Fibroblast of skin of right biceps (primary cell): Measurements from ENCODE around the gene HDHD5.
"Not testable (repeated sequence)": the region's sequence is repeated elsewhere in the genome, so short reads cannot be mapped to it uniquely, and the experiment has no call there.

Experiments used
- DNase-seq: peaks from one replicate; pipeline ENCODE4 v3.0.0-alpha.2; 2013

Gene HDHD5

DNA sequence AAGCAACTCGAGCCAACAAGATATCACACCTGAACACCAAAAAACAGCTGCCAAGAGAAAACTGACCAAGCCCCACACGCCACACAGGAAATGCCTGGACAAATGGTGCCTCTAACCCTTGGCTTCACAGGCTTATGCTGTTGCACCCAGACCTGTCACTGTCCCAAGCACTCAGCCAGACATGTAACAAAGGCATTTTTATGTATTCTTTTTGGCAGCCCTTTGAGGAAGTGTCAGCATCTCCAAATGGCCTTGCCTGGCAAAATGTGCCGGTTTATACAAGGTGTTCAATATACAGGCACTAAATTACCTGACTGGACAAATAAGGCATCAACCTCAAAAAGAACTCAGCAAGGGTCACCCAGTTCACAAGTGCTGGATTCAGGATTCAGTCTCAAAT is 6.1 kb downstream of the HDHD5 start:
- DNase-seq, result no peak

GRCh38 chr22:17152340-17152739 is 6.7 kb downstream of the HDHD5 start:
- no peak for DNase-seq

DNA sequence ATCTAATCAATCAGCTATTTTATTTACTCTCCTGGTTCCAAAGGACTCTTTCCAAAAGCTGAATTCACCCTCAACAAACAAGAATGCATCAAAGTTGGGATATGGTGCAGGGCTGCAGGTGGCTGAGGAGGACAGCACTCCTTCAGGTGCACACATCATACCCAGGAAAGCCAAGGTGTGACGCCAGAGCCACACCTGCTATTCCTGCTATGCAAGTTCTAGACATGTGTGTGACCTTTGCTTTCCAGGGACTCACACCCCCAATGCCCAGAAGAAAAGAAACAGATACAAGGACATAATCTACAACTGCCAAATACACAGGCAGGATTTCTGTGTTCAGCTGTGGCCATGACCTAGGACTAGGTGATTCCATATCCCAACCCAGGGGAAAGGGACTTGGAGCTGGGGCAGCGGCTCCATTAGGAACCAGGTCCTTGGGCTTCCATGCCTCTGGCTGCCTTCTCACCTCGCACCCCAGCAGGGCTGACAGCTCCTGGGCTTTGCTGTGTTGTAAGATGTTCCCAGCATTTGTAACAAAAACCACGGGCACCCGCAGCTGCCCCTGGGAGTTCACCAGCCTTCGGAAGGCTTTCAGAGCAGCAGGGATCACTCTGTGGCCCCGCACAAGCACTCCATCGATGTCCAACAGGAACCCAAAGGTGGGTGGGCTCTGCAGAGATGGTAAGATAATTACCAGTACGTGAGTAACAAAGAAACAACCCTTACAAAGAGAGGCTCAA is 9.8 kb downstream of the HDHD5 start:
- no peak for DNase-seq

DNA sequence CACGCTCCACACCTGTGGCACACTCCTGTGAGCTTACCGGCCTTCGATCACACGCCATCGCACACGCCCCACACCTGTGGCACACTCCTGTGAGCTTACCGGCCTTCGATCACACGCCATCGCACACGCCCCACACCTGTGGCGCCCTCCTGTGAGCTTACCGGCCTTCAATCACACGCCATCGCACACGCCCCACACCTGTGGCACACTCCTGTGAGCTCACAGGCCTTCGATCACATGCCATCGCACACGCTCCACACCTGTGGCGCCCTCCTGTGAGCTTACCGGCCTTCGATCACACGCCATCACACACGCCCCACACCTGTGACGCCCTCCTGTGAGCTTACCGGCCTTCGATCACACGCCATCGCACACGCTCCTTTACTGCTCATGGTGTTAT is 11.6 kb downstream of the HDHD5 start:
- DNase-seq, result not testable (repeated sequence)

DNA sequence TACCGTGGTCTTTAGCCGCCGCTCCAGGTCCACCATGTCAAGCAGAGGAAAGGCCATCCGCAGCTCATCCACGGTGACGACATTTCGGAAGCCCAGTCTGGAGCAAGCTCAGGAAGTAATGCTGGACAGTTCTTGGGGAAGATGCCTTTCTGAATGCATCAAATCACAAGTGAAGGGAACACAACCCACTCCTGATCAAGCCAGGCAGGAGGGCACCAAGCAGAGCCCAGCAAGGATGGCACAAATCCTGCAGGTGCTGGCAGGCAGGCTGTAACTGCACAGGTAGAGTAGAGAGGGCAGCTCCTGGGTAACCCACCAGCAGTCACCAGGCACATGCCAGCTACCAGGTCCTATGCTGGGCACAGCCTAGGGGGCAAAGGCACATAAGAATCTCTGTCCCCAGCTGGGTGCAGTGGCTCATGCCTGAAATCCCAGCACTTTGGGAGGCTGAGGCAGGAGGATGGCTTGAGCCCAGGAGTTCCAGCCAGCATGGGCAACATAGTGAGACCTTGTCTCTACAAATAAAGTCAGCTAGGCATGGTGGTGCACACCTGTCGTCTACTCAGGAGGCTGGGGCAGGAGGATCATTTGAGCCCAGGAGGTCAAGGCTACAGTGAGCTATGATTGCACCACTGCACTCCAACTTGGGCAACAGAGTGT is 13.9 kb downstream of the HDHD5 start:
- DNase-seq, result no peak

DNA sequence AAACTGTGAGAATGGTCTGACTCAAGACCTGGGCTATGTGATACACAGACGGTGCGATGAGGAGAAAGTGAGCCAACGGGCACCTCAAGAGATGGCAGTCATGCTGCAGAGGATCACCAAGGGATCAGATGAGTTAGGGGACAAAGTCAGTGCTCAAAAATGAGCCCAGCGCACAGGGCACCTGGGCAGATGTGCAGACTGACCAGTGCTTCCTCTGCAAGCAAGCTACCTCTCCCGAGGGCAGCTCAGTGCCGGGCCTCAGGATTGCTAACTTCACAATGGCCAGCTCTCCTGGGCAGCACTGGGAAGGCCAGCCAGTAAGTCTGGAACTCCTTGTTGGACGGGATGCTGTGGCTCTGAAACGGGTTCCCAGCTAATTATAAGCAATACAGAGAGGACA is 15.3 kb downstream of the HDHD5 start:
- no peak for DNase-seq

DNA sequence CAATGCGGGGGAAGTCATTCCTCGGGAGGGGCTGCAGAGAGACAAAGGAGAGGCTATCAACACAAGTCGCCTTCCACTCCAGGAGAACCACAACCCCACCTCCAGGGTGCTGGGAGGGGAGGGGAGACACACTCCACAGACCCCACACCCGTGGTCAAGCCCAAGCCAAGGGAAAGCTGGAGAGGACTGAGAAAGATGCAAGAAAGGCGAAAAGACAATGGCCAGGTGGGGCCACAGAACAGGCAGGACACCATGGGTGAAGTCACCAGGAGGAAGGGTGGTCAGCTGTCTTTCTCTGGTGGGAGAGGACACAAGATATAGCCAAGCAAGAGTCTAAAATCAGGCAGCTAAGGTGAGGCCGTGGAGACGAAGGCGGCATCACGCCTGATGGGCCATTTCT is 16.0 kb downstream of the HDHD5 start:
- DNase-seq, result no peak

- no peak for DNase-seq
These were observed 18.0 kb downstream of the HDHD5 start for GRCh38 chr22:17140826-17141766.

DNA sequence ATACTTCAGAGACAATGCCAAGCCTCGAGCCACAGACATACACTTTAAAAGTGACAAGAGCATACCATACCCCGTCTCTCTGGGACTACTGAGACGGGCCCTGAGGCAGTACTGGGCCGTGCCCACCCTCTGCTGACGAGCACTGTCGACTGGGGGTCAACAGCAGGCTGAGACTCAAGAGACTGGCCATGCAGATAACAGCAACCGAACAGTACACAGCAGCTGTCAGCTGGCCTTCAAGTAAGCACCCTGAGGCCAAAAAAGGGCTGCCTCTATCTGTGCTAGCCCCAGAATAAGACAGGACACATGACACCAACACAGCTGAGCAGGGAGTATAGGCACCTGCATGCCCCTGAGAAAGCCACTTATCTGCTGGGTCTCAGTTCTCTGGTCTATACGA is 19.1 kb downstream of the HDHD5 start:
- no peak for DNase-seq

- DNase-seq, result no peak
These were observed 20.6 kb downstream of the HDHD5 start for GRCh38 chr22:17138513-17138912.

GRCh38 chr22:17137861-17138425 is 21.1 kb downstream of the HDHD5 start:
- DNase-seq, result no peak

DNA sequence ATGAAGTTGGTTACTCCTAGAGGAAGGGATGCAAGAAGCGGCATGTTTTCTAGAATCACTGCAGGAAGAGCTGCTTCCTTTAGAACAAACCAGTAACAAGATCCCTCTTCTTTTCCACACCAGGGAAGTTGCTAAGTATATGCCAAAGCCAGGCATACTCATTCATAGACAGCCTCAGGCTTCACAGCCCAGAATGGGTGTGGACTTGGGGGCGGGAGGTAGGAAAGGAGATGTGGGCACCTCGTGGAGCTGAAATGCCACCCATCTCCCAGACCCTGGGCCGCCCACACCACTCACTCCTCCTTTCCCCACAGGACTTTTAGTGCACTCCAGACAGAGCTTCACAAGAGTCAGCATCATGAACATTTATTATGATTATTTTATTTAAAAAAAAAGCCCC is 21.9 kb downstream of the HDHD5 start:
- no peak for DNase-seq

DNA sequence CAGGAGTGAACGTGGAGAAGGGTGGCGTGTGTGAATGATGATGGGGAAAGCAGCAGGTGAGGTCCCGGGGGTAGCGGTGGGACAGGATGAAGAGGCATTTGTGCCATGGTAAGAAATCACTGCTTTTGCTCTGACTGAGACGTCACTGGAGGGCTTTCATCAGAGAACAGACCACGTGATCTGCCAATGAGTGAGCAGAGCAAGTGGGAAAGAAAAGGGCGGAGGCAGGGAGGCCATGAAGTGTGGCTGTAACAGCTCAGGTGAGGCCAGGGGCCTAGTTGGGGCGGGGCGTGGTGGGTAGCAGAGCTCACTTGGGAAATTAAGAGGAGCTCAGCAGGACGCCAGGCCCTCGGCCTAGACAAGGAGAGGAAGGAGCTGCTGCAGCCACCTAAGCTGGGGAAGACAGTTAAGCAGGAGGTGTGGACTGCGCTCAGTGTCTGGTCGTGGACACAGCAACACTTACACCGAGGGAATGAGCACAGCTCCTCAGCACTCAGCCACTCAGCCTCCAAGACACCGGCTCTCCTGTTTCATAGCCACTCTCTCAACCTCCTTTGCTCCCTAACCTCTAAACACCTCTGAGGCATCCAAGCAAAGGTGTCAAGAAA is 23.8 kb downstream of the HDHD5 start:
- no peak for DNase-seq

DNA sequence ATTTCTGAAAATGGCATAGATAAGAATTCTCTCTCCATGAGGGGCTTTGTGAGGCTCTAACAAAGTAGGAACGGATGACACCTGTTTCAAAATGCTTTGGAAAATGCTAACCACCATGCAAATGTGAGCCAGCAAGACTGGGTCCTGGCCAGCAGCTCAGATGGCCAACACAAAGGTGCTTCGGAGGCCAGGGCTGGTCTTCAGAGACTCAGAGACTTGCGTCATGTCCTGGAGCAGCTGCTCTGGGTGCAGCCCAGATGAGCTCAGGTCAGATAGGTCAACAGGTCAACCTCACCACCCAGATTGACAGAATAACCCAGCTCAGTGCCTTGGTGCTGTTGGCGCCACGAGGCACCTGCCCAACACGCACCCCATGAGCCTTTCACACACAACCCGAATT is 25.9 kb downstream of the HDHD5 start:
- no peak for DNase-seq

DNA sequence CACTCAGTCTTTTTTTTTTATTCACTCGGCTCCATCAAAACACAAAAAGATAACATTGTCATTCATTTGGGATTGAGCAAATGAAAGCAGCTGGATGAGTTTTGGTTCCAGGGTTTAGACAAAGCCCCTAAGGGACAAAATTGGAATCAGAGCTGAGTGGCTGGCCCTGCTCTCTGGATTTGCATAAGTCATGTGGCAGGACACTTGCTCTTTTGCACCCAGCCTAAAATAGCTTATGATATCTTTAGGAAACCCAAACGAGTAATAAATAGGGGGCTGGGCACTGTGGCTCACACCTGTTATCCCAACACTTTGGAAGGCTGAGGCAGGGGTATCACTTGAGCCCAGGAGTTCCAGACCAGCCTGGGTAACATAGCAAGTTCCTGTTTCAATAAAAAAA is 27.0 kb downstream of the HDHD5 start:
- no peak for DNase-seq

DNA sequence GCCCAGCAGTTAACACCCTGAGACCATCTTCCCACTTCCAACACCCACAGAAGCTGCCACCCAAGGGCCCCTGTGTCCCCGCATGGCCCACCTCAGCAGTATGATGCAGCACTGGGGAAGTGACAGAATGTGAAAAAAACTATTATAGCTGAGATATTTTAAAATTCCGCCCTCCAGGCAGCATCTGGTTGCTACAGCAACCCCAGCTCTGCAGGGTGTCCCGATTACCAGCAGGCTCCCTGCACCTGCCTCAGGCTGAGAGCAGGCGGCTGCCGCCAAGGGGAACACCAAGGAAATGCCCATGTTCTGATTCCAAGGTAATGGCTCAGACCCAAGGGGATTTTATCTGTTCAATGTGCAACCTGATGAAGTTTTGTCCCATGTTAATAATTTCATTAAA is 27.4 kb downstream of the HDHD5 start:
- no peak for DNase-seq

GRCh38 chr22:17130199-17130598 is 28.9 kb downstream of the HDHD5 start:
- DNase-seq, result no peak

DNA sequence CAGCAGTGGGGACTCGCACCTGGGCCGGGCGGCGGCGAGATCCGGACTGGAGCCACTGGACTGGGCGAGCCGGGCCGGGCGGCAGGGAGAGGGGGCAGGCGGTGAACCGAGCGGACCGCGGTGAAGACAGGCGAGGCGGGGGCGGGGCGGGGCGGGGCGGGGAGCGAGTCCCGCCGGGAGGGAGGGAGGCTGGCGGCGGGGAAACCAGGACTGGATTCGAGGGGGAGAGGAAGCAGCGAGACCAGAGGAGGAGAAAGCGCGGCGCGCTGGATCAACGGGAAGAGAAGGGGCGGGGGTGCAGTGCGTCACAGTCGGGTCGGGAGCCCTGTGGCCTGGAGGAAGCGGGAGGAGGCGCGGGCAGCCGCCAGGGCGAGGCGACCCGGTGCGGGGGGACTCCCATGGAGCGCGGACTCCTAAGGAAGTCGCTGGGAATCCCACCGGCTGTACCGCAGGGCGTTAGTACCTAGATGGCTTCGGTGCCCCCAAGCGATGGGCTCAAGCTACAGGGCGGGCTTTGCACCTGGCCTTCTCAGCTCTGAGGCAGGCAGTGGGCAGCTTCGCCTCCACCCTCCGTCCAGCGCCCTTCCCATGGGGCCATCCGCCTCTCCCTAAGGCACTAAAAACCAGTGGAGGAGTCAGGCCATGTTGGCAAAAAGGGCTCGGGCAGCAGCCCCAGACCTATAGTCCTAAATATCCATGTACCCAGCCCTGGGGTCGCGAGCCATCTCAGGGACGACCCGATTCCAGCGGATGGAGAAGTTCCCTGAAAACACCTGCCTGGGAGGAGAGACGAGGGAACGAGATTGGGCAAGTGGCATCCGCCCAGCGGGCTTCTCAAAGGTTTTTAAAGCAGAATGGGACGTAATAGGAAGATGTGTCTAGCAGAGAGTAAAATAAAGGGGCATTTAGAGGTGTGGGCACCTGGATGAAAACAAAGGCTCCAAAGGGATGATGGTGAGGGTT is 37.6 kb downstream of the HDHD5 start, which contains the start of gene TMEM121B:
Gene TMEM121B (minus strand): TSS at position 128 of the 963 bp plus-strand sequence. CDS start 233 bp downstream, outside the sequence.
- DNase-seq, result peak; percentile 64

DNA sequence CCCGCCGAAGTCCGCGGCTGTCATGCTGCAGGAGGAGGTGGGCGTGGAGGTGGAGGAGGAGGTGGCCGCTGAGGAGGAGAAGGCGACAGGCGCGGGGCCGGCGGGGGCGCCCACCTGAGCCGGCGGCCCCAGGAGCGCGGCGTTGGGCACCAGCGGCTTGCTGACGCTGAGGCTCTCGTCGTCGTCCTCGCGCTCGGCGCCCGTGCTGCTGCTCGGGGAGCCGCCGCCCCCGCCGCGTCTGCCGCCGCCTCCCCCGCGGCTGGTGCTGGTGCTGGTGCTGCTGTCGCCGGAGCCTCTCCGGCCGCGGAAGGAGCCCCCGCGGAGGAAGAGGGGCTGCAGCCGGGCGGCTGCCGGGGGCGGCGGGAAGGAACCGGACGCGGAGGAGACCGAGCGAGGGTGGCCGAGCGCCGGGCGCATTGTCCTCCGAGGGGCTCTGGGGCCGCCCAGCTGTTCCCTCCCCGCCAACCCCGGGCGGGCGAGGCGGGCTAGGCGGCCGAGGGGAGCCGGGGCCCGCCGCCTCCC is 38.3 kb downstream of the HDHD5 start:
- DNase-seq, result peak; percentile 8

GRCh38 chr22:17120281-17120680 is 38.8 kb downstream of the HDHD5 start:
- peak; percentile 25 for DNase-seq
